HG03159 (cell line): Measurements from ENCODE around the gene WSCD1.

Experiments
- ATAC-seq: cut with Tn5 transposase; IDR thresholded peaks from one replicate; pipeline ENCODE4 v1.9.1; 2021; ENCODE audit warnings: mild to moderate bottlenecking, moderate library complexity; ENCODE audit not compliant: unreplicated experiment

WSCD1 gene

GRCh38 chr17:6069539-6070429 lies at the start of gene WSCD1:
Gene WSCD1, plus strand, starts transcription at chr17:6070379. Its CDS starts 10,280 bp downstream, at chr17:6080659.
- no peak for ATAC-seq

GRCh38 chr17:6021011-6021400 lies 49.2 kb upstream of the WSCD1 start:
- ATAC-seq = no peak

- ATAC-seq = no peak
Observed at GRCh38 chr17:6021627-6022026, 48.6 kb upstream of the WSCD1 start.

GRCh38 chr17:6023036-6023831 lies 46.9 kb upstream of the WSCD1 start:
- no peak for ATAC-seq

- no peak for ATAC-seq
Observed at GRCh38 chr17:6024576-6024975, 45.6 kb upstream of the WSCD1 start.

GRCh38 chr17:6027342-6028024 lies 42.7 kb upstream of the WSCD1 start:
- no peak for ATAC-seq

GRCh38 chr17:6028294-6028693 lies 41.9 kb upstream of the WSCD1 start:
- no peak for ATAC-seq

GRCh38 chr17:6035801-6036394 lies 34.3 kb upstream of the WSCD1 start:
- ATAC-seq = no peak

- no peak for ATAC-seq
Observed at GRCh38 chr17:6040504-6040903, 29.7 kb upstream of the WSCD1 start.

GRCh38 chr17:6041246-6041645 lies 28.9 kb upstream of the WSCD1 start:
- no peak for ATAC-seq

GRCh38 chr17:6043405-6043804 lies 26.8 kb upstream of the WSCD1 start:
- no peak for ATAC-seq

- ATAC-seq = no peak
Observed at GRCh38 chr17:6044261-6044660, 25.9 kb upstream of the WSCD1 start.

- ATAC-seq = no peak
Observed at GRCh38 chr17:6045621-6046357, 24.4 kb upstream of the WSCD1 start.

- ATAC-seq = no peak
Observed at GRCh38 chr17:6046431-6046830, 23.7 kb upstream of the WSCD1 start.

- ATAC-seq = no peak
Observed at GRCh38 chr17:6046931-6047330, 23.2 kb upstream of the WSCD1 start.

GRCh38 chr17:6047966-6048365 lies 22.2 kb upstream of the WSCD1 start:
- no peak for ATAC-seq

- ATAC-seq = no peak
Observed at GRCh38 chr17:6048486-6048885, 21.7 kb upstream of the WSCD1 start.

- no peak for ATAC-seq
Observed at GRCh38 chr17:6052926-6053325, 17.3 kb upstream of the WSCD1 start.

GRCh38 chr17:6054372-6054771 lies 15.8 kb upstream of the WSCD1 start:
- no peak for ATAC-seq

GRCh38 chr17:6056104-6056503 lies 14.1 kb upstream of the WSCD1 start:
- ATAC-seq = no peak
